Measurements from ENCODE around the gene DCHS2.

DNA sequence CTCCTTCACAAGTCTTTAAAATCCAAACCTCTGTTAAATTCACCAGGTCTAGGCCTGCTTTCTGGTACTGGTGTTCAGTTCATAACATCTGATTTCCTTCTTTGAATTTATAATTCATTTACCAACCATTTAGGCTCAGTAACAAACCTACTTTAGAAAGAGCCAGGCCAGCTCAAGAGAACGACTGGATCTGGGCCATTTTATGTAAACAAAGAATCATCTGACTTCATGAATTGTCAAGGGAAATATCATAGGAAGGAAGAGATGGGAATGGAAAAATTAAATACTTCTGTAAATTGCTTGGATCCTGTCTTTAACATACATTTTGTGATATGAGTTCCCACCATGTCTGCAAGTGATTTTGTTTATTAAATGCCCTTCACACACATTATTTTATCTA is 36.5 kb downstream of the DCHS2 start:
- TF ChIP-seq POLR2A (IDR thresholded peaks at IDR 0.05) (no peak), EP300 (IDR thresholded peaks at IDR 0.05) (no peak), POLR2AphosphoS5 (IDR thresholded peaks at IDR 0.05) (no peak)
- TF ChIP-seq, protein P1, sequence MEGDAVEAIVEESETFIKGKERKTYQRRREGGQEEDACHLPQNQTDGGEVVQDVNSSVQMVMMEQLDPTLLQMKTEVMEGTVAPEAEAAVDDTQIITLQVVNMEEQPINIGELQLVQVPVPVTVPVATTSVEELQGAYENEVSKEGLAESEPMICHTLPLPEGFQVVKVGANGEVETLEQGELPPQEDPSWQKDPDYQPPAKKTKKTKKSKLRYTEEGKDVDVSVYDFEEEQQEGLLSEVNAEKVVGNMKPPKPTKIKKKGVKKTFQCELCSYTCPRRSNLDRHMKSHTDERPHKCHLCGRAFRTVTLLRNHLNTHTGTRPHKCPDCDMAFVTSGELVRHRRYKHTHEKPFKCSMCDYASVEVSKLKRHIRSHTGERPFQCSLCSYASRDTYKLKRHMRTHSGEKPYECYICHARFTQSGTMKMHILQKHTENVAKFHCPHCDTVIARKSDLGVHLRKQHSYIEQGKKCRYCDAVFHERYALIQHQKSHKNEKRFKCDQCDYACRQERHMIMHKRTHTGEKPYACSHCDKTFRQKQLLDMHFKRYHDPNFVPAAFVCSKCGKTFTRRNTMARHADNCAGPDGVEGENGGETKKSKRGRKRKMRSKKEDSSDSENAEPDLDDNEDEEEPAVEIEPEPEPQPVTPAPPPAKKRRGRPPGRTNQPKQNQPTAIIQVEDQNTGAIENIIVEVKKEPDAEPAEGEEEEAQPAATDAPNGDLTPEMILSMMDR (IDR thresholded peaks at IDR 0.05): no peak
